GM19468 (cell line): ENCODE data around the gene LIPA.
"Not testable (repeated sequence)": the region's sequence is repeated elsewhere in the genome, so short reads cannot be mapped to it uniquely, and the experiment has no call there.

Experiments used
- ATAC-seq: cut with Tn5 transposase; IDR thresholded peaks from one replicate; pipeline ENCODE4 v1.9.1; 2021; ENCODE audit warnings: mild to moderate bottlenecking, moderate library complexity, moderate number of reproducible peaks; ENCODE audit not compliant: unreplicated experiment; ENCODE audit errors: extremely low read depth

Gene LIPA

GRCh38 chr10:89213191-89213808 is 38.3 kb downstream of the LIPA start:
- no peak for ATAC-seq

GRCh38 chr10:89210794-89211425 is 40.7 kb downstream of the LIPA start:
- ATAC-seq = no peak

- ATAC-seq = no peak
Observed at GRCh38 chr10:89209718-89210117, 41.9 kb downstream of the LIPA start.

GRCh38 chr10:89207801-89208551 is 43.6 kb downstream of the LIPA start:
- no peak for ATAC-seq

GRCh38 chr10:89207181-89207800 is 44.3 kb downstream of the LIPA start, which contains the start of gene CH25H:
TSS of gene CH25H (minus strand) at chr10:89207317. CDS start at chr10:89207292, 25 bp downstream.
- ATAC-seq = no peak

- ATAC-seq = no peak
Observed at GRCh38 chr10:89206402-89207180, 45.0 kb downstream of the LIPA start.

- ATAC-seq = no peak
Observed at GRCh38 chr10:89204621-89205185, 46.9 kb downstream of the LIPA start.

GRCh38 chr10:89203237-89203636 is 48.3 kb downstream of the LIPA start:
- no peak for ATAC-seq

GRCh38 chr10:89202033-89202425 is 49.5 kb downstream of the LIPA start:
- no peak for ATAC-seq

- no peak for ATAC-seq
Observed at GRCh38 chr10:89201345-89202032, 50.1 kb downstream of the LIPA start.

GRCh38 chr10:89197473-89197872 is 54.1 kb downstream of the LIPA start:
- no peak for ATAC-seq

GRCh38 chr10:89191301-89191700 is 60.3 kb downstream of the LIPA start:
- ATAC-seq = not testable (repeated sequence)

- no peak for ATAC-seq
Observed at GRCh38 chr10:89189211-89189734, 62.3 kb downstream of the LIPA start.

- no peak for ATAC-seq
Observed at GRCh38 chr10:89185658-89186057, 65.9 kb downstream of the LIPA start.

GRCh38 chr10:89184638-89185037 is 66.9 kb downstream of the LIPA start:
- ATAC-seq = no peak

- no peak for ATAC-seq
Observed at GRCh38 chr10:89183571-89183970, 68.0 kb downstream of the LIPA start.

- no peak for ATAC-seq
Observed at GRCh38 chr10:89182894-89183293, 68.7 kb downstream of the LIPA start.

- no peak for ATAC-seq
Observed at GRCh38 chr10:89175816-89176215, 75.8 kb downstream of the LIPA start.

- ATAC-seq = no peak
Observed at GRCh38 chr10:89173075-89173474, 78.5 kb downstream of the LIPA start.
